DND-41 (cell line): ENCODE measurements around the gene SLIT1.

Experiments used
- CTCF ChIP-seq: IDR thresholded peaks from 2 replicates; pipeline ENCODE4 v1.5.1; 2012; ENCODE audit warnings: borderline replicate concordance, low read length, moderate library complexity, mild to moderate bottlenecking; ENCODE audit not compliant: poor library complexity, severe bottlenecking; ENCODE audit errors: extremely low read depth
- EZH2 ChIP-seq: IDR thresholded peaks from 3 replicates; pipeline ENCODE4 v1.6.1; 2012; ENCODE audit warnings: borderline replicate concordance, low read depth, mild to moderate bottlenecking, moderate library complexity, low read length, inconsistent platforms; ENCODE audit not compliant: severe bottlenecking

GRCh38 chr10:97215619-97216260, 30.0 kb upstream of the SLIT1 start:
- TF ChIP-seq CTCF (no peak), EZH2 (no peak)
